Activated naive CD4-positive, alpha-beta T cell treated with anti-CD3 and anti-CD28 coated beads for 36 hours (primary cell): ENCODE measurements around the gene NENF. TPM values are rescaled to one million over a fixed set of nuclear protein-coding genes. Genes with fewer than 3 reads are reported as not detected.
"Not testable (repeated sequence)": the region's sequence is repeated elsewhere in the genome, so short reads cannot be mapped to it uniquely, and the experiment has no call there.

ENCODE experiments used
- CTCF ChIA-PET: fragments of 350-600 bp; sonication (Branson Sonifier 250); formaldehyde crosslinking; loops from one replicate; lab custom pipeline; 2021; ENCODE audit warnings: antibody characterized with exemption; lab: Charles Lee
- DNase-seq: peaks from one replicate; pipeline ENCODE4 v3.0.0-alpha.2; 2020
- H3K27ac Mint-ChIP-seq: one replicate; pipeline ENCODE4 v1.8.0; 2021; ENCODE audit warnings: mild to moderate bottlenecking, mixed read lengths
- H3K27me3 Mint-ChIP-seq: one replicate; pipeline ENCODE4 v1.8.0; 2021; ENCODE audit warnings: low read depth, mixed read lengths
- H3K36me3 Mint-ChIP-seq: one replicate; pipeline ENCODE4 v1.8.0; 2021; ENCODE audit warnings: low read depth, mixed read lengths
- H3K4me1 Mint-ChIP-seq: one replicate; pipeline ENCODE4 v1.8.0; 2021; ENCODE audit warnings: low read depth, mixed read lengths
- H3K4me3 Mint-ChIP-seq: one replicate; pipeline ENCODE4 v1.8.0; 2021; ENCODE audit warnings: mild to moderate bottlenecking, moderate library complexity, mixed read lengths
- H3K9me3 Mint-ChIP-seq: one replicate; pipeline ENCODE4 v1.8.0; 2021; ENCODE audit warnings: mixed read lengths
- intact Hi-C: fragments of 100-400 bp; cut with micrococcal nuclease; formaldehyde crosslinking; loops from one replicate; pipeline ENCODE4 v1.15.1; 2023
- total RNA-seq, 2 experiments: library from RNA; stranded (reverse); gene quantifications; one replicate each; pipeline ENCODE4 v1.2.3, GENCODE V29; 2021

NENF gene
- total RNA-seq: 10 to 100 TPM; 27.0 to 30.9 TPM

DNA sequence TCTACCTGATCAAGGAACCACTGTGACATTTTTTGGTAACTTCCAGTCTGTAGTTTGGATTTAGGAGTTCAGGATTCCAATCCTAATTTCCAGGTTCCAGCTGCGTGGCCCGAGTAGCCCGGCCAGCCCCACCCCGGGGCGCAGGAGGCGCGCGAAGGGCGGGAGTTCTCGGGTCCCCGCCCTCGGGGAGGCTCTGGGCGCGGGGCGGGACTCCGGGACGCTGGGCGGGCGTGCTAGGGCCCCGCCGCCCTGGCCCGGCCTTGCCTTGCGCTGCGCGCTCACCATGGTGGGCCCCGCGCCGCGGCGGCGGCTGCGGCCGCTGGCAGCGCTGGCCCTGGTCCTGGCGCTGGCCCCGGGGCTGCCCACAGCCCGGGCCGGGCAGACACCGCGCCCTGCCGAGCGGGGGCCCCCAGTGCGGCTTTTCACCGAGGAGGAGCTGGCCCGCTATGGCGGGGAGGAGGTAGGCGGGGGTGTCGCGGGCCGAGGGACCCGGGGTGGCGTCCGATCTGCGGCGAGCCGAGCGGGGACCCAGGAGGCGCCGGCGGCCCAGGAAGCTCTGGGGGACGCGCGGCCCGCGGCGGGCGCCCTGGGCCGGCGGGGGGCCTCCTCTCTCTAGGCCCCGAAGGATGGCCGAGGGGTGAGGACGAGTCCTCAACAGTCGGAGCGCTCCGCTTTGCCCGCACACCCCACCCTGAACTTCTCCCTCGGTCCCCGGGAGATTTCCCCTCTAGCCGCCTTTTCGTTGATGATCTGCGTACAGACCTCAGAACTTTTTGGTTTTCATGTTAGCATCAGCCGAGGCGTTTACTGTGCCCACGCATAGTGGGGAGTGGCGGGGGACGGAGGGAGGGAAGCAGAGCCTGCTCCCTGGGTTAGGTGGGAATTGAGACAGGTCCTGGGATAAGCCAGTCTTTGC is at the start of gene NENF:
Gene NENF, plus strand, starts transcription at position 260 of the 916 bp plus-strand sequence. Its CDS starts 24 bp downstream, at position 284.
- Mint-ChIP-seq H3K4me3 (peak within 1 kb of the TSS; percentile 76), H3K9me3 (no peaks in the 10 kb centered on the region), H3K4me1 (peaks cover 37% of the 10 kb centered on the region), H3K27ac (no peak within 1 kb of the TSS), H3K36me3 (no peaks in the 10 kb centered on the region), H3K27me3 (no peaks in the 10 kb centered on the region)
- peak; percentile 74 for DNase-seq
- intact Hi-C loops: loop anchor here (1.0 to 5.0 kb wide), 5 partner anchors 19 to 854 kb away; partner anchors contain the start of genes NEK2, PACC1, PPP2R5A and SLC30A1
- CTCF ChIA-PET: interaction anchor here (1.2 to 1.7 kb wide), 3 partner anchors 23 to 397 kb away, joined by 3 to 5 read pairs (median 3); partner anchors contain the start of genes DTL and INTS7

- peaks cover 9% of the 10 kb centered on the region for H3K9me3 Mint-ChIP-seq
- CTCF ChIA-PET: interaction anchor here (2.2 kb wide), 1 partner anchor 70 kb away, joined by 9 read pairs; no protein-coding TSS in a partner anchor
- no peaks in the 10 kb centered on the region for H3K27me3 Mint-ChIP-seq
- intact Hi-C loops: no loop called here
- no peak overlapping the region for H3K4me3 Mint-ChIP-seq
- H3K27ac Mint-ChIP-seq: no peak overlapping the region
- no peaks in the 10 kb centered on the region for H3K4me1 Mint-ChIP-seq
- DNase-seq: no peak
- H3K36me3 Mint-ChIP-seq: peaks cover 27% of the 10 kb centered on the region
Observed at GRCh38 chr1:212386029-212386428, 46.7 kb upstream of the NENF start.

GRCh38 chr1:212388985-212389716 is 43.6 kb upstream of the NENF start:
- Mint-ChIP-seq H3K4me1 (no peaks in the 10 kb centered on the region), H3K9me3 (peaks cover 17% of the 10 kb centered on the region), H3K4me3 (no peak overlapping the region), H3K27me3 (no peaks in the 10 kb centered on the region), H3K27ac (no peak overlapping the region), H3K36me3 (peaks cover 39% of the 10 kb centered on the region)
- intact Hi-C loops: no loop called here
- CTCF ChIA-PET: no interaction called here
- DNase-seq: no peak

DNA sequence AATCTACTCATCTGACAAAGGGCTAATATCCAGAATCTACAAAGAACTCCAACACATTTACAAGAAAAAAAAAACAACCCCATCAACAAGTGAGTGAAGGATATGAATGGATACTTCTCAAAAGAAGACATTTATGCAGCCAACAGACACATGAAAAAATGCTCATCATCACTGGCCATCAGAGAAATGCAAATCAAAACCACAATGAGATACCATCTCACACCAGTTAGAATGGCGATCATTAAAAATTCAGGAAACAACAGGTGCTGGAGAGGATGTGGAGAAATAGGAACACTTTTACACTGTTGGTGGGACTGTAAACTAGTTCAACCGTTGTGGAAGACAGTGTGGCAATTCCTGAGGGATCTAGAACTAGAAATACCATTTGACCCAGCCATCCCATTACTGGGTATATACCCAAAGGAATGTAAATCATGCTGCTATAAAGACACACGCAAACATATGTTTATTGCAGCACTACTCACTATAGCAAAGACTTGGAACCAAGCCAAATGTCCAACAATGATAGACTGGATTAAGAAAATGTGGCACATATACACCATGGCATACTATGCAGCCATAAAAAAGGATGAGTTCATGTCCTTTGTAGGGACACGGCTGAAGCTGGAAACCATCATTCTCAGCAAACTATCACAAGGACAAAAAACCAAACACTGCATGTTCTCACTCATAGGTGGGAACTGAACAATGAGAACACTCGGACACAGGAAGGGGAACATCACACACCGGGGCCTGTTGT is 36.9 kb upstream of the NENF start:
- CTCF ChIA-PET, H3K4me1 Mint-ChIP-seq: not testable (repeated sequence)

GRCh38 chr1:212396638-212397037 is 36.1 kb upstream of the NENF start:
- DNase-seq: no peak
- peaks cover 42% of the 10 kb centered on the region for H3K36me3 Mint-ChIP-seq
- CTCF ChIA-PET: interaction anchor here (0.7 kb wide), 1 partner anchor 20 kb away, joined by 3 read pairs; no protein-coding TSS in a partner anchor
- H3K4me1 Mint-ChIP-seq: no peaks in the 10 kb centered on the region
- intact Hi-C loops: no loop called here
- H3K27ac Mint-ChIP-seq: no peak overlapping the region
- peaks cover 24% of the 10 kb centered on the region for H3K9me3 Mint-ChIP-seq
- no peaks in the 10 kb centered on the region for H3K27me3 Mint-ChIP-seq
- H3K4me3 Mint-ChIP-seq: no peak overlapping the region

More for the DNA sequence above, 36.9 kb upstream of the NENF start:
- H3K27ac Mint-ChIP-seq, intact Hi-C loops, H3K4me3 Mint-ChIP-seq, DNase-seq, H3K27me3 Mint-ChIP-seq: not testable (repeated sequence)
- Mint-ChIP-seq H3K36me3 (peaks cover 48% of the 10 kb centered on the region), H3K9me3 (peaks cover 30% of the 10 kb centered on the region)

DNA sequence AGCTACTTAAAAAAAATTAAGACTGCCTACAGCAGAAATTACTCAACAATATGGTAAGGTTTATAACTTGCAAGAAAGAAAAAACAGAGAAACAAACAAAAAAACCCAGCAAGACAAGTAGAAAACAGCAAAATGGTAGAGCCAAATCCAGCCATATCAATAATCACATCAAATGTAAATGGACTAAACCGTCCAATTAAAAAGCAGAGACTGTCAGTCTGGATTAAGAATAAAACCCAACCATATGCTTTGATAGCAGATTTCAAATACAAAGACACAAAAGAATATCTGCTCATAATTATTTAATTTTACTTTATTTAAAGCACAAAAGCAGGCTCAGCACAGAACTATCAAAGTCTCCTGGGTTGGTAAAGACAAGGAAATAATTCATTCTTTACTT is 35.5 kb upstream of the NENF start:
- no peak overlapping the region for H3K4me3 Mint-ChIP-seq
- peaks cover under 1% of the 10 kb centered on the region for H3K4me1 Mint-ChIP-seq
- CTCF ChIA-PET: interaction anchor here (0.7 kb wide), 1 partner anchor 21 kb away, joined by 3 read pairs; no protein-coding TSS in a partner anchor
- H3K36me3 Mint-ChIP-seq: peaks cover 38% of the 10 kb centered on the region
- intact Hi-C loops: no loop called here
- no peak for DNase-seq
- H3K9me3 Mint-ChIP-seq: peaks cover 24% of the 10 kb centered on the region
- no peaks in the 10 kb centered on the region for H3K27me3 Mint-ChIP-seq
- no peak overlapping the region for H3K27ac Mint-ChIP-seq

DNA sequence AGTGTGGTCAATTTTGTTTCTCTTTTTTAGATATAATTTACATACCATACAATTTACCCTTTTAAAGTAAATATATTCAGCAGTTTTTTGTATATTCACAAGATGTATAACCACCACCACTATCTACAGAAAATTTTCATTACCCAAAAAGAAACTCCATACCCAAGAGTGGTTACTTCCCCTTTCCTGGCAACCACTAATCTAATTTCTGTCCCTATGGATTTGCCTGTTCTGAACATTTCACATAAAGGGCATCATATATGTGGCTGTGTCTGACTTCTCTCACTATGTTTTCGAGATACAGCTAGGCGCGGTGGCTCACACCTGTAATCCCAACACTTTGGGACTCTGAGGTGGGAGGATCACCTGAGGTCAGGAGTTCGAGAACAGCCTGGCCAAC is 31.7 kb upstream of the NENF start:
- no peaks in the 10 kb centered on the region for H3K27me3 Mint-ChIP-seq
- H3K4me1 Mint-ChIP-seq: peaks cover 11% of the 10 kb centered on the region
- no peak for DNase-seq
- peaks cover 15% of the 10 kb centered on the region for H3K9me3 Mint-ChIP-seq
- H3K36me3 Mint-ChIP-seq: peaks cover 50% of the 10 kb centered on the region
- CTCF ChIA-PET: no interaction called here
- no peak overlapping the region for H3K27ac Mint-ChIP-seq
- intact Hi-C loops: no loop called here
- H3K4me3 Mint-ChIP-seq: no peak overlapping the region

DNA sequence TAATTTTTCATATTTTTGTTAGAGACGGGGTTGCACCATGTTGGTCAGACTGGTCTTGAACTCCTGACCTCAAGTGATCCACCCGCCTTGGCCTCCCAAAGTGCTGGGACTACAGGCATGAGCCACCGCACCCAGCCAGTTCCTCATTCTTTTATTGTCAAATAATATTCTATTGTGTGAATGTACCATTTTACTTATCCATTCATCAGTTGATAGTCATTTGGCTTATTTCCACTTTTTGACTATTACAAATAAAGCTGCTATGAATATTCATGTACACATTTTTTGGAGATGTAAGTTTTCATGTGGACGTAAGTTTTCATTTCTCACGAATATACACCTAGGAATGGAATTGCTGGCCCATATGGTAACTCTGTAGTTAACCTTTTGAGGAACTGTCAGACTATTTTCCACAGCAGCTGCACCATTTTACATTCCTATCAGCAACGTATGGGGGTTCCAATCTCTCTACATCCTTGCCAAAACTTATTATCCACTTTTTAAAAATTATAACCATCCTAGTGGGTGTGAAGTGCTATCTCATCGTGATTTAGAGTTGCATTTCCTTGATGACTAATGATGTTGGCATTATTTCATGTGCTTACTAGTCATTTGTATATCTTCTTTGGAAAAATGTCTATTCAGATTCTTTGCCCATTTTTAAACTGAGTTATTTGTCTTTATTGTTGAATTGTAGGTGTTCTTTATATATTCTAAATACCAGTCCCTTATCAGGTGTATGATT is 30.7 kb upstream of the NENF start:
- intact Hi-C loops: no loop called here
- H3K36me3 Mint-ChIP-seq: peaks cover 47% of the 10 kb centered on the region
- CTCF ChIA-PET: no interaction called here

GRCh38 chr1:212402666-212403321 is 29.9 kb upstream of the NENF start:
- Mint-ChIP-seq H3K36me3 (peaks cover 44% of the 10 kb centered on the region), H3K9me3 (peaks cover 2% of the 10 kb centered on the region), H3K4me1 (peaks cover 11% of the 10 kb centered on the region), H3K4me3 (no peak overlapping the region), H3K27me3 (no peaks in the 10 kb centered on the region), H3K27ac (no peak overlapping the region)
- intact Hi-C loops: no loop called here
- CTCF ChIA-PET: interaction anchor here (0.7 kb wide), 1 partner anchor 147 kb away, joined by 4 read pairs; no protein-coding TSS in a partner anchor
- no peak for DNase-seq

More for the DNA sequence above, 30.7 kb upstream of the NENF start:
- Mint-ChIP-seq H3K27ac (no peak overlapping the region), H3K4me3 (no peak overlapping the region), H3K27me3 (no peaks in the 10 kb centered on the region), H3K4me1 (peaks cover 11% of the 10 kb centered on the region), H3K9me3 (peaks cover 6% of the 10 kb centered on the region)
- DNase-seq: no peak

GRCh38 chr1:212410231-212410820 is 22.4 kb upstream of the NENF start:
- no peaks in the 10 kb centered on the region for H3K9me3 Mint-ChIP-seq
- H3K4me1 Mint-ChIP-seq: peaks cover 23% of the 10 kb centered on the region
- H3K27me3 Mint-ChIP-seq: no peaks in the 10 kb centered on the region
- H3K4me3 Mint-ChIP-seq: no peak overlapping the region
- no peak for DNase-seq
- CTCF ChIA-PET: interaction anchor here (1.5 kb wide), 1 partner anchor 46 kb away, joined by 7 read pairs; no protein-coding TSS in a partner anchor
- no peak overlapping the region for H3K27ac Mint-ChIP-seq
- peaks cover 32% of the 10 kb centered on the region for H3K36me3 Mint-ChIP-seq
- intact Hi-C loops: loop anchor here (5.0 kb wide), 2 partner anchors 197 to 578 kb away; partner anchors contain the start of genes ATF3 and LPGAT1
